Left ventricle myocardium inferior (tissue), 1 donor: ENCODE data around the gene ARFIP2. TPM values are rescaled to one million over a fixed set of nuclear protein-coding genes. Genes with fewer than 3 reads are reported as not detected.
A peak's percentile ranks its signal among the peaks of the same experiment; 100 is the strongest.
"Not testable (repeated sequence)": the region's sequence is repeated elsewhere in the genome, so short reads cannot be mapped to it uniquely, and the experiment has no call there.

Experiments used
- DNase-seq: peaks from one replicate; pipeline ENCODE4 v3.0.0-alpha.2; 2020
- H3K27ac ChIP-seq: fragments of 200-600 bp; replicated peaks from 2 replicates; pipeline ENCODE4 v1.8.0; 2021
- H3K27me3 ChIP-seq: fragments of 200-600 bp; 2 replicates; pipeline ENCODE4 v1.8.0; 2021; ENCODE audit warnings: low read depth
- H3K36me3 ChIP-seq: fragments of 200-600 bp; 2 replicates; pipeline ENCODE4 v1.8.0; 2021
- H3K4me1 ChIP-seq: fragments of 200-600 bp; 2 replicates; pipeline ENCODE4 v1.8.0; 2021
- H3K4me3 ChIP-seq: fragments of 200-600 bp; 2 replicates; pipeline ENCODE4 v1.8.0; 2021; ENCODE audit warnings: mild to moderate bottlenecking, moderate library complexity
- H3K9me3 ChIP-seq: fragments of 200-600 bp; replicated peaks from 2 replicates; pipeline ENCODE4 v1.8.0; 2021
- CTCF ChIP-seq: fragments of 200-600 bp; IDR thresholded peaks from 2 replicates; pipeline ENCODE4 v1.8.0; 2021; ENCODE audit warnings: antibody characterized with exemption, mild to moderate bottlenecking, borderline replicate concordance
- intact Hi-C: fragments of 100-400 bp; cut with micrococcal nuclease; formaldehyde crosslinking; loops from one replicate; pipeline ENCODE4 v1.11.0; 2022
- total RNA-seq: library from RNA; stranded (reverse); fragmentation: NEBNext Ultra II Directional; extraction: Animal tissue kit (Norgen Biotek cat#: 25700); gene quantifications from one replicate; pipeline ENCODE4 v1.2.1, GENCODE V29; 2021
- donor health status: DM: no; HTN: yes; CAD: no; lungs with severe emphysema.

The ARFIP2 gene
- total RNA-seq, 1 donor from 2014 or later: 16.1 TPM

- no peak for DNase-seq
- Histone ChIP-seq H3K36me3 (peaks cover 34% of the 10 kb centered on the region), H3K4me1 (no peaks in the 10 kb centered on the region), H3K27ac (no peak overlapping the region), H3K4me3 (no peak overlapping the region), H3K9me3 (no peaks in the 10 kb centered on the region), H3K27me3 (no peaks in the 10 kb centered on the region)
- intact Hi-C loops: no loop called here
- no peak for TF ChIP-seq CTCF
Observed at GRCh38 chr11:6523253-6523652, 42.1 kb upstream of the ARFIP2 start.

- DNase-seq, H3K9me3 ChIP-seq, H3K27me3 ChIP-seq, intact Hi-C loops, H3K4me1 ChIP-seq, H3K4me3 ChIP-seq, H3K27ac ChIP-seq: not testable (repeated sequence)
- H3K36me3 ChIP-seq: peaks cover 34% of the 10 kb centered on the region
Observed at GRCh38 chr11:6521946-6522345, 40.8 kb upstream of the ARFIP2 start.

GRCh38 chr11:6520265-6520664 lies 39.1 kb upstream of the ARFIP2 start:
- H3K9me3 ChIP-seq: no peaks in the 10 kb centered on the region
- H3K4me3 ChIP-seq: no peak overlapping the region
- no peak overlapping the region for H3K27ac ChIP-seq
- intact Hi-C loops: no loop called here
- no peak for TF ChIP-seq CTCF
- H3K36me3 ChIP-seq: peaks cover 39% of the 10 kb centered on the region
- peaks cover 18% of the 10 kb centered on the region for H3K4me1 ChIP-seq
- no peaks in the 10 kb centered on the region for H3K27me3 ChIP-seq
- no peak for DNase-seq

GRCh38 chr11:6516865-6517264 lies 35.7 kb upstream of the ARFIP2 start:
- Histone ChIP-seq H3K36me3 (peaks cover 61% of the 10 kb centered on the region), H3K27me3 (no peaks in the 10 kb centered on the region), H3K9me3 (peaks cover 6% of the 10 kb centered on the region), H3K27ac (no peak overlapping the region), H3K4me3 (no peak overlapping the region), H3K4me1 (peaks cover 21% of the 10 kb centered on the region)
- DNase-seq: no peak
- no peak for TF ChIP-seq CTCF
- intact Hi-C loops: no loop called here

GRCh38 chr11:6505577-6506240 lies 24.6 kb upstream of the ARFIP2 start:
- TF ChIP-seq CTCF: peak; percentile 80
- Histone ChIP-seq H3K27me3 (no peaks in the 10 kb centered on the region), H3K36me3 (peaks cover 45% of the 10 kb centered on the region), H3K9me3 (no peaks in the 10 kb centered on the region), H3K4me1 (no peaks in the 10 kb centered on the region), H3K4me3 (no peak overlapping the region), H3K27ac (no peak overlapping the region)
- intact Hi-C loops: loop anchor here (5.0 kb wide), 1 partner anchor 128 kb away; no protein-coding TSS in a partner anchor
- DNase-seq: no peak

- H3K4me1 ChIP-seq: no peaks in the 10 kb centered on the region
- no peak overlapping the region for H3K4me3 ChIP-seq
- no peaks in the 10 kb centered on the region for H3K27me3 ChIP-seq
- DNase-seq: no peak
- H3K36me3 ChIP-seq: peaks cover 37% of the 10 kb centered on the region
- no peaks in the 10 kb centered on the region for H3K9me3 ChIP-seq
- intact Hi-C loops: no loop called here
- TF ChIP-seq CTCF: no peak
- no peak overlapping the region for H3K27ac ChIP-seq
Observed at GRCh38 chr11:6504166-6504565, 23.0 kb upstream of the ARFIP2 start.
